H1 (cell line): ENCODE measurements around the gene TNNI2. TPM values are rescaled to one million over a fixed set of nuclear protein-coding genes. Genes with fewer than 3 reads are reported as not detected.

ENCODE experiments used
- polyA plus RNA-seq, 7 experiments: library from polyadenylated mRNA; depleted of rRNA in 3 of 7; stranded (reverse) in 5 of 7; unstranded in 2 of 7; fragments of >200 nt in 5 of 7; fragments of 200-250 nt in 2 of 7; gene quantifications; 1 replicate in 5 of 7; 2 replicates in 1 of 7; 4 replicates in 1 of 7; pipeline versions ENCODE4 v1.2.1 to v1.2.3, GENCODE V29; 2011 to 2013; ENCODE audit warnings: missing spikeins in 2 of 7, mixed read lengths in 2 of 7
- total RNA-seq: library from RNA; stranded (reverse); fragmentation: NEBNext Ultra II Directional; extraction: Animal tissue kit (Norgen Biotek cat#: 25700); gene quantifications from 2 replicates; pipeline ENCODE4 v1.2.1, GENCODE V29; 2021
- TF ChIP-seq, protein P1 (sequence below): IDR thresholded peaks from 2 replicates; pipeline ENCODE4 v1.6.1; 2012; ENCODE audit warnings: inconsistent platforms

The TNNI2 gene
- total and polyA plus RNA-seq, 2 of the 8 experiments (the other 6 are each of a cell fraction or from before 2014, with no cell fraction given) = not detected

DNA sequence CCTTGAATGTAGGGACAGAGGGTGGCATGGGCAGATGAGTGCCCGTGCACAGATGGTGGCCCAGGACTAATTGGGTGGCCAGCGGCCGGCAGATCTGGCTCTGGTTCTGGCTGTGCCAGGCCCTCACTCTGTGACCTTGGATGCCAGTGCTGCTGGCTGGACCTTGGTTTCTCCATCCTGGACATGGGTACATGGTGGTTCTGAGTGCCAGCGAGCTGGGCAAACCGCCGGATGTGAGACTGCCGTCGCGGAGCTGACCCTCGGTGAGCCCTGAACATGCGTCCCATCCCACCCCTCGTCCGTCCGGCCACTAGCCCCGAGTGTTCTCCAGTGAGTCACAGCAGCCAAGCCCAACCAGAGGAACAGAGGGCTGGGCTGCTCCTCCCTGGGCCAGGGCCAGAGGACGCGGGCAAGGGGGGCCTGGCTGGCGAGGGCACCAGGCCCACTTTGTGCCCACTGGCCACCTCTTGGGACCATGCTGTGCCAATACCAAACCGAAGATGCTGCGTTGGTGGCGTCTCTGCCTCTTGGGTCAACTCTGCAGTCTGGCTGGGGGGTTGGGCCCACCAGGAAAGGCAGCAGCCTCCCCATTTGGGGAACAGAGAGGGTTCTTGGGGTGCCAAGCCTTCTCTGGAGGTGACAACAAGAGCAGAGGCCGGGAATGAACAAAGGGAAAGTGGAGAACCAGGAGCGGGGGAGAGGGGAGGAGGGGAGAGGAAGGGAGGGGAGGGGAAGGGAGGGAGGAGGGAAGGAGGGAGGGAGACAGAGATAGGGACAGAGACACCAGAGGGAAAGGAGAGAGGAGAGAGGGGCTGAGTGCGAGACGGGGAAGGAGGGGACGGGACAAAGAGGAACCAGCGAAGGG is 24.8 kb downstream of the TNNI2 start (continued):
- TF ChIP-seq, protein P1, sequence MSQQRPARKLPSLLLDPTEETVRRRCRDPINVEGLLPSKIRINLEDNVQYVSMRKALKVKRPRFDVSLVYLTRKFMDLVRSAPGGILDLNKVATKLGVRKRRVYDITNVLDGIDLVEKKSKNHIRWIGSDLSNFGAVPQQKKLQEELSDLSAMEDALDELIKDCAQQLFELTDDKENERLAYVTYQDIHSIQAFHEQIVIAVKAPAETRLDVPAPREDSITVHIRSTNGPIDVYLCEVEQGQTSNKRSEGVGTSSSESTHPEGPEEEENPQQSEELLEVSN = peak; percentile 50; the same call in 1 of the 2 replicates
